T-helper 17 cell (primary cell): Measurements from ENCODE around the gene EMILIN1. TPM values are rescaled to one million over a fixed set of nuclear protein-coding genes. Genes with fewer than 3 reads are reported as not detected.

Experiments
- ATAC-seq: fragments of 150-1000 bp; cut with Tn5 transposase; 2 replicates; pipeline ENCODE4 v1.10.0; 2021; ENCODE audit warnings: mild to moderate bottlenecking, moderate library complexity
- DNase-seq, 3 donors: peaks; one replicate each; pipeline versions ENCODE4 v3.0.0 to v3.0.0-alpha.2; 2020 to 2021
- H3K9me3 ChIP-seq: one replicate; pipeline ENCODE4 v1.7.0; 2013; ENCODE audit warnings: low read length, mild to moderate bottlenecking; ENCODE audit not compliant: control insufficient read depth, poor library complexity, severe bottlenecking
- H3K27ac Mint-ChIP-seq: one replicate; pipeline ENCODE4 v1.8.0; 2022; ENCODE audit warnings: mild to moderate bottlenecking, moderate library complexity, mixed read lengths
- H3K27me3 Mint-ChIP-seq: one replicate; pipeline ENCODE4 v1.8.0; 2022; ENCODE audit warnings: mixed read lengths
- H3K36me3 Mint-ChIP-seq: one replicate; pipeline ENCODE4 v1.8.0; 2022; ENCODE audit warnings: low read depth, mixed read lengths
- H3K4me1 Mint-ChIP-seq: one replicate; pipeline ENCODE4 v1.8.0; 2022; ENCODE audit warnings: mild to moderate bottlenecking, mixed read lengths
- H3K4me3 Mint-ChIP-seq: one replicate; pipeline ENCODE4 v1.8.0; 2022; ENCODE audit warnings: mild to moderate bottlenecking, moderate library complexity, mixed read lengths
- total RNA-seq, 4 donors: library from RNA in 2 of 4; stranded (reverse) in 2 of 4; gene quantifications; one replicate each; pipeline ENCODE4 v1.2.3 and lab custom pipeline; 2022 to 2026

The EMILIN1 gene
- total RNA-seq (1 to 10 TPM in 1 of 2 donors, under 1 TPM in 1; 0.32 to 1.7 TPM), total RNA-seq (lab: John Stamatoyannopoulos, UW) (0.30 to 1.3 reads per million in 2 donors)

- H3K4me1 Mint-ChIP-seq: peaks cover 44% of the 10 kb centered on the region
Observed at GRCh38 chr2:27078267-27079194, at the start of gene EMILIN1. Gene EMILIN1, plus strand, starts transcription at chr2:27078615. Its CDS starts 451 bp downstream, at chr2:27079066.

GRCh38 chr2:27029051-27029450, 49.4 kb upstream of the EMILIN1 start:
- H3K36me3 Mint-ChIP-seq: no peaks in the 10 kb centered on the region
- DNase-seq: no peak
- no peak overlapping the region for H3K27ac Mint-ChIP-seq
- H3K4me1 Mint-ChIP-seq: peaks cover 29% of the 10 kb centered on the region
- no peak for ATAC-seq
- H3K9me3 ChIP-seq: no peaks in the 10 kb centered on the region
- no peaks in the 10 kb centered on the region for H3K27me3 Mint-ChIP-seq
- no peak overlapping the region for H3K4me3 Mint-ChIP-seq

More at GRCh38 chr2:27078267-27079194, at the start of gene EMILIN1:
- no peaks in the 10 kb centered on the region for H3K27me3 Mint-ChIP-seq
- DNase-seq: no peak
- ATAC-seq: no peak
- H3K4me3 Mint-ChIP-seq: no peak within 1 kb of the TSS
- H3K27ac Mint-ChIP-seq: no peak within 1 kb of the TSS
- no peaks in the 10 kb centered on the region for H3K9me3 ChIP-seq
- no peaks in the 10 kb centered on the region for H3K36me3 Mint-ChIP-seq

- peak within 1 kb of the TSS; percentile 96 for H3K4me3 Mint-ChIP-seq
- H3K9me3 ChIP-seq: no peaks in the 10 kb centered on the region
- H3K36me3 Mint-ChIP-seq: no peaks in the 10 kb centered on the region
- peaks cover 39% of the 10 kb centered on the region for H3K4me1 Mint-ChIP-seq
- ATAC-seq (peak; percentile 98), DNase-seq (peak; percentile 62 to 72 (median 68))
- H3K27ac Mint-ChIP-seq: peak within 1 kb of the TSS; percentile 88
- H3K27me3 Mint-ChIP-seq: no peaks in the 10 kb centered on the region
Observed at GRCh38 chr2:27032495-27033252, 45.7 kb upstream of the EMILIN1 start, which contains the start of gene TMEM214. Gene TMEM214, plus strand, starts transcription at chr2:27032965. Its CDS starts 51 bp downstream, at chr2:27033016.

GRCh38 chr2:27033253-27033852, 45.1 kb upstream of the EMILIN1 start:
- H3K9me3 ChIP-seq: no peaks in the 10 kb centered on the region
- DNase-seq: no peak
- Mint-ChIP-seq H3K36me3 (no peaks in the 10 kb centered on the region), H3K27ac (peak overlapping the region; percentile 88), H3K27me3 (no peaks in the 10 kb centered on the region), H3K4me1 (peaks cover 35% of the 10 kb centered on the region), H3K4me3 (peak overlapping the region; percentile 96)
- ATAC-seq: no peak

GRCh38 chr2:27038012-27038411, 40.4 kb upstream of the EMILIN1 start:
- Mint-ChIP-seq H3K36me3 (peaks cover 6% of the 10 kb centered on the region), H3K27ac (no peak overlapping the region), H3K4me1 (peaks cover 25% of the 10 kb centered on the region), H3K27me3 (no peaks in the 10 kb centered on the region), H3K4me3 (no peak overlapping the region)
- DNase-seq (no peak), ATAC-seq (no peak)
- H3K9me3 ChIP-seq: no peaks in the 10 kb centered on the region

- no peaks in the 10 kb centered on the region for H3K27me3 Mint-ChIP-seq
- no peak overlapping the region for H3K4me3 Mint-ChIP-seq
- DNase-seq (no peak), ATAC-seq (no peak)
- H3K36me3 Mint-ChIP-seq: peaks cover 6% of the 10 kb centered on the region
- H3K9me3 ChIP-seq: no peaks in the 10 kb centered on the region
- H3K27ac Mint-ChIP-seq: no peak overlapping the region
- H3K4me1 Mint-ChIP-seq: peaks cover 20% of the 10 kb centered on the region
Observed at GRCh38 chr2:27038631-27039339, 39.6 kb upstream of the EMILIN1 start.

GRCh38 chr2:27039426-27039825, 39.0 kb upstream of the EMILIN1 start:
- DNase-seq: no peak
- peaks cover 6% of the 10 kb centered on the region for H3K36me3 Mint-ChIP-seq
- no peaks in the 10 kb centered on the region for H3K27me3 Mint-ChIP-seq
- no peak for ATAC-seq
- H3K27ac Mint-ChIP-seq: no peak overlapping the region
- no peak overlapping the region for H3K4me3 Mint-ChIP-seq
- no peaks in the 10 kb centered on the region for H3K9me3 ChIP-seq
- peaks cover 15% of the 10 kb centered on the region for H3K4me1 Mint-ChIP-seq

GRCh38 chr2:27039871-27040270, 38.5 kb upstream of the EMILIN1 start:
- Mint-ChIP-seq H3K27ac (no peak overlapping the region), H3K4me3 (no peak overlapping the region), H3K4me1 (peaks cover 15% of the 10 kb centered on the region), H3K27me3 (no peaks in the 10 kb centered on the region), H3K36me3 (peaks cover 6% of the 10 kb centered on the region)
- H3K9me3 ChIP-seq: no peaks in the 10 kb centered on the region
- no peak for DNase-seq
- no peak for ATAC-seq

GRCh38 chr2:27040282-27040681, 38.1 kb upstream of the EMILIN1 start:
- ATAC-seq: no peak
- no peaks in the 10 kb centered on the region for H3K9me3 ChIP-seq
- H3K36me3 Mint-ChIP-seq: peaks cover 6% of the 10 kb centered on the region
- no peaks in the 10 kb centered on the region for H3K27me3 Mint-ChIP-seq
- H3K27ac Mint-ChIP-seq: no peak overlapping the region
- peaks cover 10% of the 10 kb centered on the region for H3K4me1 Mint-ChIP-seq
- DNase-seq: no peak
- H3K4me3 Mint-ChIP-seq: no peak overlapping the region

- H3K4me3 Mint-ChIP-seq: no peak overlapping the region
- H3K36me3 Mint-ChIP-seq: peaks cover 6% of the 10 kb centered on the region
- H3K4me1 Mint-ChIP-seq: peaks cover 5% of the 10 kb centered on the region
- no peaks in the 10 kb centered on the region for H3K9me3 ChIP-seq
- DNase-seq (no peak), ATAC-seq (no peak)
- H3K27me3 Mint-ChIP-seq: no peaks in the 10 kb centered on the region
- H3K27ac Mint-ChIP-seq: peak overlapping the region; percentile 68
Observed at GRCh38 chr2:27041752-27042151, 36.7 kb upstream of the EMILIN1 start.

GRCh38 chr2:27042159-27042661, 36.2 kb upstream of the EMILIN1 start:
- Mint-ChIP-seq H3K27ac (peak overlapping the region; percentile 68), H3K36me3 (peaks cover 6% of the 10 kb centered on the region), H3K4me3 (no peak overlapping the region), H3K4me1 (peaks cover 5% of the 10 kb centered on the region), H3K27me3 (no peaks in the 10 kb centered on the region)
- ATAC-seq: peak; percentile 78
- DNase-seq: no peak
- H3K9me3 ChIP-seq: no peaks in the 10 kb centered on the region

- H3K9me3 ChIP-seq: no peaks in the 10 kb centered on the region
- Mint-ChIP-seq H3K4me3 (no peak overlapping the region), H3K36me3 (peaks cover 6% of the 10 kb centered on the region), H3K27ac (no peak overlapping the region), H3K27me3 (no peaks in the 10 kb centered on the region), H3K4me1 (peaks cover 8% of the 10 kb centered on the region)
- no peak for ATAC-seq
- no peak for DNase-seq
Observed at GRCh38 chr2:27042985-27043634, 35.3 kb upstream of the EMILIN1 start.
